Aorta (tissue), 5 donors: Measurements from ENCODE around the gene KCNJ10. TPM values are rescaled to one million over a fixed set of nuclear protein-coding genes. Genes with fewer than 3 reads are reported as not detected.

Experiments
- ATAC-seq: fragments of 200-7000 bp; cut with Tn5 transposase; one replicate; pipeline ENCODE4 v1.9.1; 2022; ENCODE audit warnings: moderate library complexity; ENCODE audit not compliant: low FRiP score
- DNase-seq, 2 donors: peaks; one replicate each; pipeline ENCODE4 v3.0.0-alpha.2; 2020
- H3K27ac ChIP-seq, 2 donors: one replicate each; pipeline ENCODE4 v1.5.1; 2013; ENCODE audit warnings: low read length in 2 of 2, mild to moderate bottlenecking in 2 of 2, moderate library complexity in 2 of 2, control low read depth in 1 of 2, inconsistent platforms in 1 of 2, low read depth in 1 of 2
- H3K27me3 ChIP-seq, 2 donors: one replicate each; pipeline ENCODE4 v1.6.1; 2013; ENCODE audit warnings: control low read depth in 1 of 2, low read length in 1 of 2, mild to moderate bottlenecking in 1 of 2, moderate library complexity in 1 of 2; ENCODE audit not compliant: insufficient read depth in 2 of 2, control insufficient read depth in 1 of 2
- H3K36me3 ChIP-seq, 2 donors: one replicate each; pipeline ENCODE4 v1.6.1; 2013; ENCODE audit warnings: control low read depth in 1 of 2, low read length in 1 of 2, mild to moderate bottlenecking in 1 of 2; ENCODE audit not compliant: insufficient read depth in 2 of 2, control insufficient read depth in 1 of 2
- H3K4me1 ChIP-seq, 2 donors: one replicate each; pipeline ENCODE4 v1.6.1; 2013; ENCODE audit warnings: low read length in 2 of 2, control low read depth in 1 of 2, mild to moderate bottlenecking in 1 of 2, moderate library complexity in 1 of 2; ENCODE audit not compliant: insufficient read depth in 2 of 2, control insufficient read depth in 1 of 2
- H3K4me3 ChIP-seq, 2 donors: one replicate each; pipeline ENCODE4 v1.5.1; 2013; ENCODE audit warnings: low read length in 2 of 2, control low read depth in 1 of 2, mild to moderate bottlenecking in 1 of 2
- H3K9me3 ChIP-seq: one replicate; pipeline ENCODE4 v1.6.1; 2013; ENCODE audit warnings: mild to moderate bottlenecking, low read length; ENCODE audit not compliant: control insufficient read depth
- WGBS, 2 donors: extraction: QIAGEN DNeasy Blood & Tissue Kit; methylation state at CpG; one replicate each; pipeline ENCODE4 v1.1.7; 2013; 5-methylcytosine and 5-hydroxymethylcytosine counted together
- intact Hi-C, 2 donors: fragments of 100-400 bp; cut with DNase I; formaldehyde crosslinking; loops; one replicate each; pipeline versions ENCODE4 v1.14.2 to v1.15.0; 2022
- polyA plus RNA-seq, 2 donors: library from polyadenylated mRNA; stranded (reverse); fragments of 200-250 nt; gene quantifications; one replicate each; pipeline ENCODE4 v1.2.3, GENCODE V29; 2013
- total RNA-seq, 2 donors: library from RNA; stranded (reverse); fragmentation: NEBNext Ultra II Directional; extraction: Animal tissue kit (Norgen Biotek cat#: 25700); gene quantifications; one replicate each; pipeline ENCODE4 v1.2.1, GENCODE V29; 2021
- donor health status: healthy with polysubstance abuse.
- donor health status: Bipolar disorder and iron deficiency.
- donor health status: DM: no; HTN: no; CAD: no.
- donor health status: DM: no; HTN: no; CAD: no.
- donor health status: DM: yes; HTN: yes; CAD: no.

Gene KCNJ10
- total and polyA plus RNA-seq, 4 donors, result 0.10 to 0.63 (median 0.24) TPM; not detected in 1

DNA sequence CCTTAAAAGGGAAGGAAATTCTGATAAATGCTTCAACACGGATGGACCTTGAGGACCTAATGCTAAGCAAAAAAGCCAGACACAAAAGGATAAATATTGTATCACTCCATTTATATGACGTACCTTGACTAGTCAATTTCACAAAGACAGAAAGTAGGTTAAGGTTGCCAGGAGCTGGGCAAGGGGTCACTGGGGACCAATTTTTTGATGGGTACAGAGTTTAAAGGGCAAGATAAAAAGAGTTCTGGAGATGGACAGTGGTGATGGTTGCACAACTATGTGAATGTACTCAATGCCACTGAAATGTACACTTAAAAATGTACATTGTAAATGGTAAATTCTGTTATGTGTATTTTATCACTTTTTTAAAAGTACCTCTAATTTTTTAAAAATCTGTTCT lies 83.9 kb downstream of the KCNJ10 start:
- DNase-seq, result no peak
- H3K27ac ChIP-seq, result no peak overlapping the region
- no peak overlapping the region for H3K4me3 ChIP-seq
- H3K36me3 ChIP-seq, result no peaks in the 10 kb centered on the region
- ATAC-seq, result no peak
- peaks cover 5% of the 10 kb centered on the region for H3K9me3 ChIP-seq
- H3K4me1 ChIP-seq, result no peaks in the 10 kb centered on the region
- intact Hi-C loops, result no loop called here
- WGBS, 2 donors, result 78 to 88% methylated on average over 2 of the region's 2 CpGs
- H3K27me3 ChIP-seq, result no peaks in the 10 kb centered on the region

DNA sequence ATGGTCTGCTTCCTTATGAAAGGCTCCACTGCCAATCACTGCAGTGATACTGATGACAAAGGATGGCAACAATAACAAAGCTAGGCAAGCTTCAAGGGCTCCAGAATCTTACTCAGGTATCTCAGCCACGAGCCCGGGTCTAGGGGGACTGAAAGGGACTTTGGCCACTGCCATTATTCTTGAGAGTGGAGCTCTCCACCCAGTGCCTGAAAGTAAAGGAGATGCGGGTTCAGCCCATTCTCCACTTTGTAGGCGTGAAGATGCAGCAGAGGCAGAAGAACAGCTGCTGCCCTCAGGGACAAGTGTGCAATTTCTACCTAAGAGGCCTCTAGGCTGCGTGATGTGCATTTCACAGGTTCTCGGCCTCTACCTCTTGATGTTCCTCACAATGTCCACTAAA lies 84.5 kb downstream of the KCNJ10 start:
- intact Hi-C loops, result no loop called here
- no peak for ATAC-seq

DNA sequence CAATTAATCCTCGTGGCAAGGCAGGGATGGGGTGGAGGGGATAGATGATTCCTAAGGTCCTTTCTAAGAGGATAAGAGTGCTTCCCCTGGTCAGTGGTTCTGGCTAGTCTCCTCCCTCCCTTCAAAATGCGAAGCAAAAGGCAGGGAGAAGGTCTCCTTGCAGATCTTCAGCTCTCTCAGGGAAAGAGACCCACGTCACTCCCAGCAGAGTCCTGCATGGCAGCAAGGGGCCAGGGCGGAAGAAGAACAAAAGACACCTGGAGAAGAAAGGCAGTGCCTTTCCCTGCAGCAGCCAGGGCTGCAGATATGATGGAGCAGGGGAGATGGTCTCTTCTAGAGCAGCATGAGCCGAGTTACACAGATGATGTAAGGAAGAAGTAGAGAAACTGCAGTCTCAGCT lies 86.3 kb downstream of the KCNJ10 start:
- no peak for ATAC-seq
- H3K36me3 ChIP-seq, result no peaks in the 10 kb centered on the region
- no peaks in the 10 kb centered on the region for H3K4me1 ChIP-seq
- H3K4me3 ChIP-seq, result no peak overlapping the region
- H3K27me3 ChIP-seq, result no peaks in the 10 kb centered on the region
- no peak overlapping the region for H3K27ac ChIP-seq
- H3K9me3 ChIP-seq, result peaks cover 5% of the 10 kb centered on the region
- DNase-seq, result no peak
- intact Hi-C loops, result no loop called here
- 46 to 49% methylated on average over 5 of the region's 5 CpGs for WGBS, 2 donors

More for the DNA sequence above, 84.5 kb downstream of the KCNJ10 start:
- Histone ChIP-seq H3K27ac (no peak overlapping the region), H3K4me1 (no peaks in the 10 kb centered on the region), H3K4me3 (no peak overlapping the region), H3K9me3 (peaks cover 5% of the 10 kb centered on the region), H3K27me3 (no peaks in the 10 kb centered on the region), H3K36me3 (no peaks in the 10 kb centered on the region)
- 85 to 90% methylated on average over 6 of the region's 6 CpGs for WGBS, 2 donors
- no peak for DNase-seq

DNA sequence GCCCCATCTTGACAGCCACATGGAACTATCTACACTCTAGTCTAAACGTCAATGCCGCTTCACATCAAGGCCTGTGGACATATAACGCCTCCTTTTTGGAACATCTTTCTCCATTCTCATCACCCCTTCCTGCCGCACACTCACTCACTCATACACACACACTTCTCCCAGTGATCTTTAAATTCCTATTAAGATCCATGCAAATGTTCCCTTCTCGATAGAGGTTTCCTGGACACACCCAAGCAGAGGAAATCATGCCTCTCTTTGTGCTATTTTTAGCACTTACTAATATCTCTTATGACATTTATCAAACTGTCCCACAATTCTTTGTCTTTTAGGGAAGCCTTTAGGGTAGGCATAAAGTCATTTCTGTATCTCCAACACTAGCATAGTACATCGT lies 87.7 kb downstream of the KCNJ10 start:
- Histone ChIP-seq H3K27me3 (no peaks in the 10 kb centered on the region), H3K4me3 (no peak overlapping the region), H3K4me1 (no peaks in the 10 kb centered on the region), H3K36me3 (no peaks in the 10 kb centered on the region), H3K9me3 (peaks cover 5% of the 10 kb centered on the region), H3K27ac (no peak overlapping the region)
- ATAC-seq, result no peak
- 67 to 71% methylated on average over 6 of the region's 6 CpGs for WGBS, 2 donors
- DNase-seq, result no peak
- intact Hi-C loops, result no loop called here

DNA sequence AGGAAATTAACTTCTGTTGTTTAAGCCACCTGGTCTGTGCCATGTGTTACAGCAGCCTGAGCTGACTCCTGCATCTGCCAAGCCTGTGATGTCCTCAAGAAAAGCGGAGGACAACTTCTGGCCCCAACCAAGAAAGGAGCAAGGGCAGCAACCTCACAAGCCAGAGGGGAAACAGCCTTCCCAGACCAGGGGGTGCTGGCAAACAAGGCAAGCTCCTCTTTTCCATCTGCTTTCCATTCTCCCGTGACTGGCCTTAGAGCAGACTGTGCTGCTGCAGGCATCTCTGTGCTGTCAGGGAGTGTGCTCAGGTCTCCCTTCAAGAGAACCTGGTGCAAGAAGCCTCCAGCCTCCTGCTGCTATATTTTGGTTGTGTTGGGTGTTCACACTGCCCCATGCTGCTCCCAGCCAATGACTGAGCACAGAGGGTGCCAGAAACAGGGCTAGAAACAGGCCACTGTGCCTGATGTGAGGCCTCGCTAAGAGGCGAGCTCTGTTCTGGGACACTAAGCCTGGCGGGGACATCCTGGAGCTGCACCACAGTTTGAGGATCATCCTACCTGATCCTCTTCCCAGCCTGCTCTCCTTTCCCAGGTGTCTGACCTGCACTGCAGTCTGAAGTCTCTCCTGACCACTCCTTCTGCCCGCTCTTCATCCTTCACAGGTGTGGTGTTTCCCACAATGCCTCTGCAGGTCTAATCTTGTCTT lies 88.5 kb downstream of the KCNJ10 start:
- 88 to 92% methylated on average over 6 of the region's 6 CpGs for WGBS, 2 donors
- H3K36me3 ChIP-seq, result no peaks in the 10 kb centered on the region
- no peak overlapping the region for H3K4me3 ChIP-seq
- DNase-seq (no peak), ATAC-seq (no peak)
- no peaks in the 10 kb centered on the region for H3K27me3 ChIP-seq
- H3K4me1 ChIP-seq, result no peaks in the 10 kb centered on the region
- no peak overlapping the region for H3K27ac ChIP-seq
- intact Hi-C loops, result no loop called here
- H3K9me3 ChIP-seq, result peaks cover 3% of the 10 kb centered on the region

DNA sequence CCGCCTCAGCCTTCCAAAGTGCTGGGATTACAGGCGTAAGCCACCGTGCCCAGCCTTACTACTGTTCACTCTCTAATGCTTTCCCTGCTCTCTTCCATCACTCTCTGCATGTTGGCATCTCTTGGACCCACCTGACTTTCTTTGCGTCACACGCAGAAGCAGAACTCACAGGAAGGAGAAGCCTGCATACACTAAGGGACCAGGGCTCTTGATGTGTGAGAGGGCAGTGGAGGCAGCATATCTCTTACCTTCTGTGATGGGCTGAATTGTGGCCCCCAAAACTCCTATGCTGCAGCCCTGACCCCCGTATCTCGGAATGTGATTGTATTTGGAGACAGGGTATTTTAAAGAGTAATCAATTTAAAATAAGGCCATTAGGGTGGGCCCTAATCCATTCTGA lies 89.2 kb downstream of the KCNJ10 start:
- peaks cover 2% of the 10 kb centered on the region for H3K9me3 ChIP-seq
- DNase-seq, result no peak
- intact Hi-C loops, result no loop called here
- H3K4me3 ChIP-seq, result no peak overlapping the region
- 93 to 95% methylated on average over 7 of the region's 7 CpGs for WGBS, 2 donors
- H3K36me3 ChIP-seq, result no peaks in the 10 kb centered on the region
- no peaks in the 10 kb centered on the region for H3K4me1 ChIP-seq
- no peak overlapping the region for H3K27ac ChIP-seq
- no peak for ATAC-seq
- no peaks in the 10 kb centered on the region for H3K27me3 ChIP-seq

DNA sequence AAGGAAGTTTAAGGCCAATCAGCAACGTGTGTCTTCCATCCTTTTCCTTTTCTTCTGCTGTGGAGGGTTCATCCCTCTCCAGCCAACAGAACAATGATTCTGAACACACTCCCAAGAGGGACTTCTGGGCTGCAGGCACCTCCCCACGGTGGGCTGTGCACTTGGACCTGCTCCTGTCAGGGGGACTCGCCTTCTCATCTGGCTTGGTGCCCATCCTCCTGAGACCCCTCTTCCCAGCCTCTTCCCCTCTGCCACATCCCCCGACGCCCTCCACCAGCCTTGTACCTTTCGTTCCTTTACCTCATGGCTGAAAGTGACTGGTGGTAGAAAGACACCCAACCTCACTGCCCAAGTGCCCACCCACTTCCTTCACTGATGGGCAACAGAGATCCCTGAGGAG lies 89.9 kb downstream of the KCNJ10 start:
- Histone ChIP-seq H3K27ac (no peak overlapping the region), H3K4me1 (no peaks in the 10 kb centered on the region), H3K4me3 (no peak overlapping the region), H3K9me3 (peaks cover 2% of the 10 kb centered on the region), H3K36me3 (no peaks in the 10 kb centered on the region), H3K27me3 (no peaks in the 10 kb centered on the region)
- peak; percentile 19 for ATAC-seq
- no peak for DNase-seq
- WGBS, 2 donors, result 74 to 75% methylated on average over 6 of the region's 6 CpGs
- intact Hi-C loops, result no loop called here

DNA sequence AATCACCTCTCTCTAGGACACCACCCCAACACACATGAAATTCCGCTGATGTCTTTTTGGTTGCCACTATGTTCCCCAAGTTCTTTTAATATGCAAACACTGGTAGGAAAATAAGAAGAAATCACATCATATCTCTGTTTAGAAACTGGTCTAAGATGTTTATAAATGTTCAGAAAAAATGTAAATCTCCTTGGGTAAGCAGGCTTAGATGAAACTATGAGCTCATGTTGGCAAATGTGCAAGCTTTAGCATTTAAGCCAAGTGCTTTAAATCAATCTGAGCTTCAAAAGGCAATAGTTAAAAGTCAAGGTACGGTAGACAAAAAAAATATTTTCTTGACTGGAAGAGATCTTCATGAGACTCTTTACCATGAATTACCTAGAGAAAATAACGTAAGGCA lies 90.7 kb downstream of the KCNJ10 start:
- DNase-seq (no peak), ATAC-seq (no peak)
- WGBS, 2 donors, result 49 to 53% methylated on average over 3 of the region's 3 CpGs
- intact Hi-C loops, result no loop called here
- no peaks in the 10 kb centered on the region for H3K4me1 ChIP-seq
- H3K36me3 ChIP-seq, result no peaks in the 10 kb centered on the region
- no peaks in the 10 kb centered on the region for H3K27me3 ChIP-seq
- H3K27ac ChIP-seq, result no peak overlapping the region
- peaks cover 2% of the 10 kb centered on the region for H3K9me3 ChIP-seq
- no peak overlapping the region for H3K4me3 ChIP-seq

DNA sequence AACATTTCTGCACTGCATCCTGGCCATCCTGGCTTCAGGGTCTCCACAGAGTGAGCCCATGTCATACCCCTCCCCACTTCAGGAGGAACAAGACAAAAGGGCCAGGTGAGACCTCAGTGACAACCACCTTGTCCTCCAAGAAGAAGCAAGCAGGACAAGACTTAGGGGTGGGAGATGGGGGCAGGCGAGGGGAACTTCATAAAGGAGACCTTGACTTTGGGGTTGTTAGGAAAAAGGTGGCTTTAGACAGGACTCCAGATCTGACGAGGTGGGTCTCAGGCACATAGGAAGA lies 91.9 kb downstream of the KCNJ10 start:
- DNase-seq, result no peak
- Histone ChIP-seq H3K36me3 (no peaks in the 10 kb centered on the region), H3K27me3 (no peaks in the 10 kb centered on the region), H3K27ac (no peak overlapping the region), H3K9me3 (peaks cover 2% of the 10 kb centered on the region), H3K4me1 (no peaks in the 10 kb centered on the region), H3K4me3 (no peak overlapping the region)
- intact Hi-C loops, result no loop called here
- ATAC-seq, result no peak
- WGBS, 2 donors, result 84% methylated on average over 2 of the region's 2 CpGs
